GM21447 (cell line): ENCODE data around the gene THYN1.
"Not testable (repeated sequence)": the region's sequence is repeated elsewhere in the genome, so short reads cannot be mapped to it uniquely, and the experiment has no call there.

Experiments
- ATAC-seq: cut with Tn5 transposase; IDR thresholded peaks from one replicate; pipeline ENCODE4 v1.9.1; 2021; ENCODE audit not compliant: unreplicated experiment

Gene THYN1

DNA sequence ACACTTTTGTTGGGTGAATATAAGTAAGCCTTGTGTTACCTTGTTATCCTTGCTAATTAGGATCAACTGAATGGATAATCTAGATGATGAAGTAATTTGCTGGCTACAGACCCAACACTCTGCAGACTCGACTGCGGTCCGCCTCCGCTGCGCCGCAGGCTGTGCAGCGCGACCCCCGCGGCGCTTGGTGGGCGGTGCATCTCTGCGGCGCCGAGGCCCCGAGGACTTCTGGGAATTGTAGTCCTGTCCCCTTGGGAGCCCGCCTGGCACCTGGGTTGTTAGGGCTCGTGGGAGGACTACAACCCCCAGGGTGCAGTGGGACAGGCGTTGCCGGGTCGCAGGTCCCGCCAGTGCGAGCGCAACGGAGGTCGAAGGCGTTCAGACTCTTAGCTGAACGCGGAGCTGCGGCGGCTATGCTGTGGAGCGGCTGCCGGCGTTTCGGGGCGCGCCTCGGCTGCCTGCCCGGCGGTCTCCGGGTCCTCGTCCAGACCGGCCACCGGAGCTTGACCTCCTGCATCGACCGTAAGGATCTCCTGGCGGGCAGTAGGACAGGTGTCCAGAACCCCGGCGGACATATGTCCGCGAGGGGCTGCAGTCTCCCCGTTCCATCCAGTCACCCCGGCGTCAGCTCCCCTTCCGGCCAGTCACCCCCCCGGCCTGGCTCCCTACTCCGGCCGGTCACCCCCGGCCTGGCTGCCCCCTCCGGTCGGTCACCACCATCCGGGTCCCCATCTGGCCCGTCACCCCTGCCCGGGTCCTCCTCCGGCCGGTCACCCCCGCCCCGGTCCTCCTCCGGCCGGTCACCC, at the start of gene THYN1, which contains the start of gene ACAD8:
Gene THYN1 (minus strand): TSS at position 165 of the 806 bp plus-strand sequence. CDS start 470 bp downstream, outside the sequence.
Gene ACAD8 (plus strand): TSS at position 381 of the 806 bp plus-strand sequence. CDS start 33 bp downstream, at position 414.
- peak; percentile 98 for ATAC-seq

DNA sequence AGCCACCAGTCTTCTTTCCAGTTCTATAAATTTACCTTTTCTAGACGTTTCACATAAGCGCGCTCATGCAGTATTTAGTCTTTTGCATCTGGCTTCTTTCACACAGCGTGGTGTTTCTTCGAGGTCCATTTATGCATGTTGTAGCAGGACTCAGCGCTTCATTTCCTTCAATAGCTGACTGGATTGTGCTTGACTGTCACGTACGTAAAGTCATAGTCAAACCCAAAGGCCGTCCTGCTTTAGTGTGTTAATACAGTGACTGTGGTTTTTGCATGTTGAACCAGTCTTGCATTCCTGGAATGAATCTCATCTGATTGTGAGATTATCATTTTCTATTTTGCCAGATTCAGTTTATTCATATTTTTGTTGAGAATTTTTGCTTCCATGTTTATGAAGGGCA, 41.5 kb upstream of the THYN1 start:
- no peak for ATAC-seq

DNA sequence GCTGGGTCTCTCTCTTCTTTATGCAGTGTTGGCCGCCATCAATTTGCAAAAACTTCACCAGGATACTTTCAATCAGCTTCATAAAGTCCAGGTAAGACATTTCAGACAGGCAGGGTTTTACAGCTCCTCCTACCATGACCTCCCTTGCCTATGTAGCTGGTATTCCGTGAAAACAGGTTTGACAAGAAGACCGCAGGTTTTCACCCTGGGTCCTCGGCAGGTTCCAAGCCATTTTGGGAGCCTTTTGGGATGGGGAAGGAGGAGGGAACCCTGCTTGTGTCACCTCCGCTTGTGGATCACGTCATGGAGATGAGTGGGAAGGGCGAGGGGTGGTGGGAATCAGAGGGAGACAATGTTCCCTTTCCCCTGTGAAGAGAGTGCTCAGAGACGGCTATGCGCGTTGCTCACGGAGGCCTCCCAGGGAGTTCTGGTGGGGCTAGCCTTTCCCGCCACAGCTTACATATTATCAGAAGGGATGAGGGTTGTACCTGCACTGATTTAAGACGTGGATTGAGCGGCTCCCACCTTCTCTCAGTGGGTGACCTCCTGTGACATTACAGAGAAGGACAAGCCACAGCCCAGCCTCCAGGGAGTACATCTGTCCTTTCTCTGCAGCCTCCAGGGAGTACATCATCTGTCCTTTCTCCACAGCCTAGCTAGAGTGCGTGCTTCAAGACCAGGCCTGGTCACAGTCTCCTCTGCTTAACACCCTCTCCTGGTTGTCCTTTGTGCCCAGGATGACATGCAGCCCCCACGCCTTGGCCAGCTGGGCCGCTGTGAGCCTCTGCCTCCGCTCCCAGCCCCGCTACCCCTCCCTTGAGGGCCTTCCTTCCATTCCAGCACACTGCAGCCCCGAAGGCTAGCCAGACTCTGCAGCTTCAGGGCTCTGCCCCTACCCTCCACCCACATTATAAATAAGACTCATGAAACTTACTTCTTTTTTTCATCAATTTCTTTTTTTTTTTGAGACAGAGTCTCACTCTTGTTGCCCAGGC, 40.3 kb upstream of the THYN1 start:
- ATAC-seq, result no peak

DNA sequence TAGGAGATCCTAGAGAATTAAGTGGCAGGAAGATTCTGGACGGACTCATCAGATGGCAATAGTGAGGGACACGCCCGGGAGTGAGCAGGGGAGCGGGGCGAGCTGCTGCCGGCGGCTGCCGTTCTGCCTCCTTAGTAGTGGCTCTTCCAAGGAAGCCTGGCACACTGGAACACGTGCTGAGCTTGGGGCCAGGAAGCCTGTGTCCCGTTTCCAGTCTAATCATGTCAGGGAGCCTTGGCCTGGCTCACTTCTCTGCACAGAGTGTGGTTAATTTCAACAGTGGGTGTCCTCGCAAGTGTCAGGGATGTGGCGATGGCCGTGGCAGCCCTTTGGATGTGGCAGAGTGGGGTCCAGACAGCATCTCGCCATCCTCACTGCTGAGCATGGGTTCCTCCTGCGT, 39.5 kb upstream of the THYN1 start:
- no peak for ATAC-seq

DNA sequence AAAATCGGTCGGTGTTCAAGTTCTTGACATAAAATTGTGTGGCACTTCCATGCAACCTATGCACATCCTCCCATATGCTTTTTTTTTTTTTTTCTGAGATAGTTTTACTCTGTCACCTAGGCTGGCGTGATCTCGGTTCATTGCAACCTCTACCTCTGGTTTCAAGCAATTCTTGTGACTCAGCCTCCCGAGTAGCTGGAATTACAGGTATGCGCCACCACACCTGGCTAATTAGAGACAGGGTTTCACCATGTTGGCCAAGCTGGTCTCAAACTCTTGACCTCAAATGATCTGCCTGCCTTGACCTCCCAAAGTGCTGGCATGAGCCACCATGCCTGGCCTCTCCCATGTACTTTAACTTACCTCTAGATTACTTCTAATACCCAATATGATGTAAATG, 38.0 kb upstream of the THYN1 start:
- ATAC-seq, result no peak

DNA sequence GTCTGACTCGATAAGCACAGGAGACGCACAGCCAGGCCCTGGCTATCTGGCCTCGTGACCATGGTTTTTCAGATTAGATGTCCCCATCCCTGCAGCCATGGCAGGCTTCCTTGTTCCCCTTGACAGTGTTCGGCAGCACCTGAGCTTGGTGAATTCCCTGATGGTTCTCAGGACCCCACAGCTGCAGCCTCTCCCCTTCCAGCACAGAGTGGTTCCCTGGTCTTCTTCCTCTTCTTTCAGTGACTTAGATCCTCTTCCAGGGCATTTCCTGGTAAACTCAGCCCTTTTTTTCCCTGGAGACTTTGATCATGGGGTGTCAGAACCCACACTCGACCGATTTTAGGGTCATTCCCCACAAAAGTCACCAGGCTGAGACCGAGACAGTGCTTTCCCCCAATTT, 37.5 kb upstream of the THYN1 start:
- no peak for ATAC-seq

DNA sequence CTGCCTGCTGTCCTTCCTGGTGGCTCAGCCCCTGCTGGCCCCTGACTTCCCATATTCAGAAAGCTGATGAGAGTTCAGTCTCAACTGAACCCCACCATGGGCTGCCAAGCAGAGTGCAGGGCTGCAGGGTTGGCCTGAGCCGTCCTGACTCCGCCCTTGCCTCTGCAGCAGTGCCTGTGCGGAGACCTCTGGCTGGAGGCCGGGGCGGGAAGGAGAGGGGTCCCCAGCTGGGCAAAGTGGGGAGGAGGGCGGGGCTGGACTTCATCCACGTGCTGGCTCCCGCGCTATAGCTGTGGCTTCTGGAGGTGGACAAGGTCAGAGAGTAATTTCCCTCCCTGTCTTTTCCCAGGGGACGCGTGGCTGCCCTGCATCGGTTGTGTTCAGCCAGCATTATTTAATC, 36.6 kb upstream of the THYN1 start:
- ATAC-seq, result no peak

DNA sequence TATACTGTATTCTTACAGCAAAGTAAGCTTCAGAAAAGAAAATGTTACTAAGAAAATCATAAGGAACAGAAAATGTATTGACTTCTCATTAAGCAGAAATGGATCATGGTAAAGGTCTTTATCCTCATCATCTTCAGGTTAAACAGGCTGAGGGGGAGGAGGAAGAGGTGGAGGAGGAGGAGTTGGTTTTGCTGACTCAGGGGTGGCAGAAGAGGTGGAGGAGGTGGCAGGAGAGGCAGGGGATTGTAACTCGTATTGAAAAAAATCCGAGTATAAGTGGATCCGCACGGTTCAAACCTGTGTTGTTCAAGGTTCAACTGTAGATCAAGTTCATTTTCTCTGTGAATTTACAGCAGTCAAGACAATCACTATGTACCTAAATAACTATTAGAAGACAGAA, 36.0 kb upstream of the THYN1 start:
- ATAC-seq, result no peak

DNA sequence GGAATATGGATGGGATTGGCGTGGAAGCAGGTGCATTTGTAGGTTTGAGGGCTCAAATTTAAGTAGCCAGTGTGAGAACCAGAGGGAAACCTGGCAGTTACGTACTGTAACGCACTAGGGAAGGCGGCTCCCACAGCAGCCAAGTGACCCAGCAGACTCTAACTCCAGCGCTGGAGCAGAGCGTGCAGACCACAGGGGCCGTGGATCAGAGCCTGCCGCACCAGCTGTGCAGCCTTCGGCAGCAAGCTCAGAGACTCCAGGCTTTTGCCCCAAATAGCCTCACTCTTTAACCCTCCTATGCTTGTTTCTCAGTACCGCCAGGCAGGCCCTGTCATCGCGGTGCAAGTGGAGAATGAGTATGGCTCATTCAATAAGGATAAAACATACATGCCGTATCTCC, 35.3 kb upstream of the THYN1 start:
- ATAC-seq, result no peak

DNA sequence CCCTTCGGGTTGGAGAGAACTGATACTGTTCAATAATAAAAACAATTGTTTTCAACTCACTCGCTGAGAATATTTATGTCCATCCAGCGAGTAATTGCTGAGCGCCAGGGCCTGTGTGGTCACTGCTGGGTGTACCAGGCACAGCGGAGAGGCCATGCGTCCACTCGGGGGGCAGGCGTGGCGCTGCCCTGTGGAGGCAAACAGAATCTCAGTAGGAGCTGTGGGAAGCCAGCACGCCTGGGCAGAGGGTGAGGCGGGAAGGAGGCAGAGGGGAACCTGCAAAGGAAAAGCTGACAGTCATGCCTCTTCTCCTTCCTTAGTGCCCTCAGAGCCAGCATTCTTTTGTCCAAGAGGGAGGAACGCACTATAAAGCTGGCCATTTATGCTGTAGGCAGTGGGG, 34.4 kb upstream of the THYN1 start:
- no peak for ATAC-seq

DNA sequence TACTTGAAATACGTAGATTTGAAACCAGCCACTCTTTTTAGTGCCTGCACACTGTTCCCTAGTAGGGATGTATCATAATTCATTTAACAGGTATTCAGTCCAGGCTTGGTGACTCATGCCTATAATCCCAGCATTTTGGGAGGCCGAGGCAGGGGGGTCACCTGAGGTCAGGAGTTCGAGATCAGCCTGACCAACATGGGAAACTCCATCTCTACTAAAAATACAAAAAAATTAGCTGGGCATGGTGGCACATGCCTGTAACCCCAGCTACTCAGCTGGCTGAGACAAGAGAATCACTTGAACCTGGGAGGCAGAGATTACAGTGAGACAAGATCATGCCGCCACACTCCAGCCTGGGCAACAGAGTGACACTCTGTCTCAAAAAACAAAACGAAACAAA, 31.2 kb upstream of the THYN1 start:
- ATAC-seq, result not testable (repeated sequence)

DNA sequence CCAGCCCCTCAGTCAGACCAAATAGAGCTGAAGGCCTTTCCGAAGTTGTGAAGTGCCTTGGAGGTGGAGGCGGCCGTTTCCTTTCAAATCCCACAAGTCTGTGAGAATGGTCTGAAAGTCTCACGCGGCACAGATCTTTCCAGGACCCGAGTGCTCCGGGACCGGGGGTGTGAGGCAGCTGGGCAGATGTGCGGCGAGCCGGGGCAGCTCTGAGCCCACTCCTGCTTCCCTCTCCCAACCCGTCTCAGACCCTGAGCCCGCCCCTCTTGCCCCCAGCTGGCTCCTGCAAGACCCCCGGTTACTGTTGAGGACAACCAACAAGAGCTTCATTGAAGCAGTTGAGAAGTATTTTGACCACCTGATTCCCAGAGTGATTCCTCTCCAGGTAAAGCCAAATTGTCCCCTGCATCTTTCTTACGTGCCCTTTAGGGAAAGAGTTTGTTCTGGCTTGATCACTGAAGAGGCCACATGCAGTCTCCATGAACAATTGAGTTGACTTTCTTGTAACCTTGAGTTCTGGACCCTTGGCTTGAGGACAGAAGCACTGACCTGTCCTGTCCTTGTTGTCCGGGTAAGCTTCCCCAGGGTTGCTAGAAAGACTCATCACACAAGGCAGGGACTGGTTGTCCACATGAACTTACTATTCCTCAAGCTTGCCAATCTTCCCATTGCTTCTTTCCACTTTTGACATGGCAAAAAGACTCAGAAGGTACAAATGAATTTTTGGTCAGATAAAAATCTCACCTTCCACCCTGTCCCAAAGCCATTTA, 30.5 kb upstream of the THYN1 start:
- no peak for ATAC-seq

DNA sequence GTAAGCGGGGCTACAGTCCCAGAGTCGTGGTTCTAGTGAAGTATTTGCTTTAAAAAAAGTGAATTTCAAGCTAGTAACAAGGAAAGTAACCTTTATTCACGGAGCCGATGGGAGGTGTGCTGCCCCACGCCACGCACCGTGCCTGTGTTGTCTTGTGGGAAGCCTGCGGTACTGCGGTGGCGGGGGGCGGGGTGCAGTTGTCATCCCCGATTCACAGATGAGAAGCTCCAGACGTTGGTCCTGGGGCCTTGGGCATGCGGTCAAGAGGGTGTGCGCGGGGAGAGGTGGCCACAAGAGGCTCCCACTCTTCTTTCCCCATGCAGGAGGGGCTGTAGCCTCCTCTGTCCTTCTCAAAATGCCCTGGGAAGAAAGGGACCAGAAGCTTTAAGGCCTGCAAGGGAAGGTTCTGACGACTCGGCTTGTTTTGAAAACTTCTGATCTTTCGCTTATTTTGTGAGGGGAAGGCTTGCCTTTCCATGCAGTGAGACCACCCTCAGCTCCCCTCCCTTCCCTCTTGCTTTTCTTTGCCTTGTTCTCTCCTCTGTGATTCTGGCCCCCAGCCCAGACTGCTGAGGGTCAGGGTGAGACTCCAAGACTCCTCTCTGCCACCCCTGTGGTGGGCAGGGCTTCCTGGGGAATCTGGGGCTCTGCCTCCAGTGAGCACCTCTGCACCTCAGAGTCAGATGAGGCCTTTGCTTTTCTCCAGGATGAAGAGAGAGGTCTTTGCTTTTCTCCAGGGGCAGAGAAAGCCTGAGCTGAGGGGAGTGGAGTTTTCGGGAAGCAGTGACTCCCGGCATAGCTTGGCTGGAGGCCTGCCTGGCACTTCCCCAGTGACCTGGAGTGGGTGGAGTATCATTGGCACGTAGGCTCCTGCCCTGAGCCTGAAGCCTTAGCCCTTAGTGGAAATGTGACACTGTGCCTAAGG, 29.2 kb upstream of the THYN1 start:
- ATAC-seq, result no peak

DNA sequence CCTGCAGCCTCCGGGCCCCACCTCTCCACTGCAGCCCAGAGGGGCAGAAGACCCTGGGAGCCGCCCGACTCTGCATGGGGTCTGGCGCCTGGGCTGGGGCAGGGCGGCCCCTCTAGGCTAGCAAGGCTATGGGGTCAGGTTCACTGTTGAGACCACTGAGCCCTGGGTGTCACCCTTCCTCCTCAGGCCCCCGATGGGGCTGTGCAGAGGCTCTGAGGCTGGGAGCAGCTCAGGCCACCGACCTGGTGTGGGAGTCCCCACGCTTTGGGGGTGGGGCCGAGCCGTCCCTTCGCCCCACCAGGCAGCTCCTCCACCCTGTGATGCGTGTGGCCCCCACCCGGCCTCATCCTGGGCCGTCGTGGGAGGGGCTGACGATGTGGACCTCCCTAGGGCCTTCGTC, 28.5 kb upstream of the THYN1 start:
- not testable (repeated sequence) for ATAC-seq

DNA sequence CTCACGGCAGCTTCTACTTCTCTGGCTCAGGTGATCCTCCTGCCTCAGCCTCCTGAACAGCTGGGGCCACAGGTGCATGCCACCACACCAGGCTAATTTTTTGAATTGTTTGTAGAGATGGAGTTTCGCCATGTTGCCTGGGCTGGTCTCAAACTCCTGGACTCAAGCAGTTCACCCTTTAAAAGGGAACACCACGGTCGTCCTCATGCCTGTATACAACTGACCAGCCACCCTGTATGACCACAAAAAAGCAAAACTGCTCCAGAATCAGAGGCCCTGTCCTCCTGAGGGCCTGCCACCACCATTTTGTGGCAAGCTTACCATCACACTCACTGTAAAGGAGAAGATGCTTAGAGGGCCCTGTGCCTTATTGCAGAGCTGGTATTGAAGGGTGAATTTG, 25.2 kb upstream of the THYN1 start:
- ATAC-seq, result no peak

DNA sequence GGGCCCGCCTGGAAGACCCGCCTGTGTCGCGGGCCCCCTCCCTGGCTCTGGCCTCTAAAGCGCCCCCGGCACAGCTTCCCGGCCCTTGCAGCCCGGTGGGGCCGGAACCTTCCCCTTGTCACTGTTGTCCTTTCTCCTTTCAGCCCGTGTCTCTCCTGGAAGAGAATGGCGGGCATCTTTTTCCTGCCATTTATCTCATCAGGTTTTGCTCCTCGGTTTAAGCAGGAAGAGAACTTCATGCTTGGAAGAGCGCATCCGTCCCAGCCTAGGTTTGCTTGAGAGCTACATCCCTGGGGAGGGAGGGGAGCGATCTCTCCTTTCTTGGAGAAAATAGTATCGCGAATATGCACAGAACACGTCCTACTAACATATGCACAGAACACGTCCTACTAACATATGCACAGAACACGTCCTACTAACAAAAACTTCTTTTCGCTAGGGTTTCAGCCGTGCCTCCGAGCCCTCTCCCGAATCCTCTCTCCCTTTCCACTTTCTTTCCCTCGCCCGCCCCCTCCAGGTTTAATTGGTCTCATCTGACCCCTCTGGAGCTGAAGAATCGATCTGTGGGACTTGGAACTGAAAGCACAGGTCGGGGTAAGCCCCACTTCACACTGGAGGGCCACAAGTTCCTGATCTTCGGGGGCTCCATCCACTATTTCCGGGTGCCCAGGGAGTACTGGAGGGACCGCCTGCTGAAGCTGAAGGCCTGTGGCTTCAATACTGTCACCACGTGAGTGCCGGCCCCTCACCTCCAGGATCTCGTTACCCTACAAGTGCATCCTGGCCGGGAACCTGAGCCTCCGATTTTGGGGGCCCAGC, 24.2 kb upstream of the THYN1 start:
- ATAC-seq, result no peak

DNA sequence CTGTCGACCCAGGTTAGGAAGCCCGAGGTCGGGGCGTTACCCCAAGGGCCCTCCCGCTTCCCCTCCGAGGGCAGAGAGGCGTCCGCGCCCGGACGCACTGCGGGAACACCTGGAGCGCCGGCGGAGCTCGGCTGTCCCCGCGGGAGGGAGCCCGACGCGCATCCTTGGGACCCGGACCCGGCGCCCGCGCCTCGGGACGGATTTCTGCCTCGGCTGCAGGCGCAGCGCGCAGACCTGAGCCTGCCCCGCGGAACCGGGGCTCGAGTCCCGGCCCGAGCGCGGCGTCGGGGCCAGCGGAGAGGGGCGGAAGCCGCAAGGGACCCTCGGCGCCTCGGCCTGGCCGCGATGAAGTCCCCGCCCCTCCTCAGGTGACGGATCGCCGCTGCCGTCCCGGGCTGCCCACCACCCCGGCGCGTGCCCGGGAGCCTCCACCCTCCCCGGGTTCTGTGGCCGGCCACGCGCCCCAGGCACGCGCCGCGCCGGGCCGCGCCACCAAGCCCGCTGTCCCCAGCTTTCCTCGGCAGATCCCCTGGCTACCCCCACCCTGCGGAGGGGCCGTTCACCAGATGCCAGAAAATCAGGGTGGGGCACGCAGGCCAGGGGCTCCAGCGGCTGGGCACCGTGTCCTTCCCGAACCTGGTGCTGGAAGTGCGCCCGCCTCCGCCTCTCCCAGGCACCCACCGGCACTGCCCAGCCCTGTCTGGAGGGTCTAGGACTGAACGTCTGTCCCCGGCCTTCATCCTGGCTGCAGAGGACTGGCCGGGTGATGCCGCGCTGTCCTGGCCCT, 23.4 kb upstream of the THYN1 start:
- no peak for ATAC-seq
